ENCODE results near the gene SLC16A11. TPM values are rescaled to one million over a fixed set of nuclear protein-coding genes. Genes with fewer than 3 reads are reported as not detected.
"Not testable (repeated sequence)": the region's sequence is repeated elsewhere in the genome, so short reads cannot be mapped to it uniquely, and the experiment has no call there.

The SLC16A11 gene
- polyA plus RNA-seq, 1 donor from 2014 or later = 3.4 TPM

GRCh38 chr17:7070712-7071111, 26.8 kb upstream of the SLC16A11 start:
- no peak overlapping the region for H3K27ac Mint-ChIP-seq
- peaks cover 0 to 11% (median 7%) of the 10 kb centered on the region in 3 donors for H3K4me1 Mint-ChIP-seq
- peaks cover 5 to 17% (median 12%) of the 10 kb centered on the region in 3 donors for H3K9me3 Mint-ChIP-seq
- no peaks in the 10 kb centered on the region for H3K36me3 Mint-ChIP-seq
- H3K4me3 Mint-ChIP-seq = no peak overlapping the region
- H3K27me3 Mint-ChIP-seq = peaks cover 5% of the 10 kb centered on the region

DNA sequence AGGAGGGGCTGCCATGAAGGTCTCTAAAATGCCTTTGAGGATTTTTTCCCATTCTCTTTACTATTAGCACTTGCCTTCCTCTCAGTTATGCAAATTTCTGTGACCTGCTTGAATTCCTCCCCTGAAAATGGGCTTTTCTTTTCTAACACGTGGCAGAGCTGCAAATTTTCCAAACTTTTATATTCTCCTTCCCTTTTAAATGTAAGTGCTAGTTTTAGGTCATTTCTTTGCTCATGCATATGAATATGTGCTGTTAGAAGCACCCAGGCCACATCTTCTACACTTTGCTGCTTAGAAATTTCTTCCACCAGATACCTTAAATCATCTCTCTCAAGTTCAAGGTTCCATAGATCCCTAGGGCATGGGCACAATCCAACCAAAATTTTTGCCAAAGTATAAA, 24.4 kb upstream of the SLC16A11 start:
- Mint-ChIP-seq H3K9me3 (peaks cover 5 to 17% (median 12%) of the 10 kb centered on the region in 3 donors), H3K36me3 (no peaks in the 10 kb centered on the region), H3K4me3 (no peak overlapping the region), H3K27me3 (peaks cover 6% of the 10 kb centered on the region), H3K4me1 (peaks cover 0 to 11% (median 7%) of the 10 kb centered on the region in 3 donors), H3K27ac (no peak overlapping the region)

- H3K9me3 Mint-ChIP-seq = peaks cover 5 to 17% (median 14%) of the 10 kb centered on the region in 3 donors
- H3K36me3 Mint-ChIP-seq = no peaks in the 10 kb centered on the region
- peaks cover 5% of the 10 kb centered on the region for H3K27me3 Mint-ChIP-seq
- no peak overlapping the region for H3K4me3 Mint-ChIP-seq
- no peak overlapping the region for H3K27ac Mint-ChIP-seq
- H3K4me1 Mint-ChIP-seq = peaks cover 0 to 6% (median 2%) of the 10 kb centered on the region in 3 donors
These were observed 23.3 kb upstream of the SLC16A11 start for GRCh38 chr17:7067198-7067597.

GRCh38 chr17:7064261-7064660, 20.4 kb upstream of the SLC16A11 start:
- no peaks in the 10 kb centered on the region for H3K36me3 Mint-ChIP-seq
- peaks cover 14% of the 10 kb centered on the region for H3K27me3 Mint-ChIP-seq
- no peak overlapping the region for H3K27ac Mint-ChIP-seq
- no peak overlapping the region for H3K4me3 Mint-ChIP-seq
- H3K4me1 Mint-ChIP-seq = no peaks in the 10 kb centered on the region
- peaks cover 5 to 17% (median 14%) of the 10 kb centered on the region in 3 donors for H3K9me3 Mint-ChIP-seq

- peaks cover 5 to 13% (median 7%) of the 10 kb centered on the region in 3 donors for H3K9me3 Mint-ChIP-seq
- no peaks in the 10 kb centered on the region for H3K36me3 Mint-ChIP-seq
- no peak overlapping the region for H3K27ac Mint-ChIP-seq
- H3K4me3 Mint-ChIP-seq = no peak overlapping the region
- no peaks in the 10 kb centered on the region for H3K4me1 Mint-ChIP-seq
- H3K27me3 Mint-ChIP-seq = peaks cover 14% of the 10 kb centered on the region
These were observed 19.7 kb upstream of the SLC16A11 start for GRCh38 chr17:7063518-7064094.

DNA sequence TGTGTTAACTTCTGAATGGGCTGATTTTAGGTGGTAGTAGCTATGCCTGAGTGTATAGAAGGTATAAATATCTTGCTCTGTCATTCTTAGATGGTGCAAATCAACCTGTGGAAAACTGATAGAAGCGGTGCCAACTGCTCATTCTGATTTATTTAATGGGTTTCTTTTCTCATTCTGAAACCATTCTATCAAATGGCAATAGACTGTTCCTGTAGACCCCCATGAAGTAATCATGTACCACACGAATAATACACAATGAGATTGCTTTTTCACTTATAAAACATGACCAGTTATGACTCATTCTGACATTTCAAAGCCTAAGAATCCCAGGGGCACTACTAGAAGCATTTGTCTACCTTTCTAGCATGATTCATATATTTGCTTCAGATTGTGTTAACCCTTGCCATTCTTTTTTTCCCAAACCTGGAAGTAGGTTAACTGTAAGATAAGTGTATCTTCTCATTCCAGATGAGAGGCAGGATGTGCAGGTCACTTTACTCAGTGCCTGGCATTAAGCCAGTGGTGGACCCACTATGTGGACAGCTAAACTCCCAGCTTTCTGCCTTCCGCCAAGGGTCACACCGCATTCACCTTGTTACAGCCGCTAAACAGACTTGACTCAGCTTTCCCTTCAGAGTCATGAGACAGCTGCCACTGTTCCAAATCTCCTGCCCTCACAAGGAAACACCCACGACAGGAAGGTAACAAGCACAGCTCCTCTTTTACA, 16.4 kb upstream of the SLC16A11 start:
- H3K36me3 Mint-ChIP-seq = no peaks in the 10 kb centered on the region
- no peak overlapping the region for H3K4me3 Mint-ChIP-seq
- peaks cover 14% of the 10 kb centered on the region for H3K27me3 Mint-ChIP-seq
- no peaks in the 10 kb centered on the region for H3K4me1 Mint-ChIP-seq
- H3K27ac Mint-ChIP-seq = no peak overlapping the region
- peaks cover 0 to 1% (median 0%) of the 10 kb centered on the region in 3 donors for H3K9me3 Mint-ChIP-seq

DNA sequence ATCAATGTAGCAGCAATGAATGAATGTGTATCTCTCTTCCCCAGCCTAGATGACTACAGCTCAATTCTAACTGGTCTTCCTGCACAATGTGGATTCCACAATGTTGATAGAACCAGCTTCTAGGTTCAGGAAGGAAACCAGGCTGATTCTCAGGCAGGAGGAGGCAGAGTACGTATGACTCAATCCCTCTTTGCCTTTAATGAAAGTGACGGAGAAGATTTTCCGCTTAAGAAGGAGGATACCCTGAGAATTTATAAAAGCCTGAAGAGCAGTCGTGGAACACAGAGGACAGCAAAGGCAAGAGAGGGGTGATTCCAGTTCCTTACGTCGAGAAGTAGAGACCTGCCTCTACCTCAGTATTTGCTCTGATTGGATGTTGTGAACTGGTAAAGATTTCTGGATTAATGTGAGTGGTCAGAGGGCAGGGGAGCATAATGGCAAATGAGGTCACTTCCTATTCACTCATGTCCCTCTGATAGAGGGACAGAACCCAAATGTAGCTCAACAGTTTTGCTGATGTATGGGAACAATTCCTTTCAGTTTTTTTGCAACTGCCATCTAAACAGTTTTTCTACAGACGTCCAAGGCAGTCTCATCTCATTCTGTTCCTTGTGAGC, 15.0 kb upstream of the SLC16A11 start:
- Mint-ChIP-seq H3K4me1 (no peaks in the 10 kb centered on the region), H3K9me3 (peaks cover 0 to 1% (median 0%) of the 10 kb centered on the region in 3 donors), H3K27ac (no peak overlapping the region), H3K36me3 (no peaks in the 10 kb centered on the region), H3K27me3 (peaks cover 14% of the 10 kb centered on the region), H3K4me3 (no peak overlapping the region)

- Mint-ChIP-seq H3K27me3 (peaks cover 2% of the 10 kb centered on the region), H3K4me3 (no peak overlapping the region), H3K4me1 (peaks cover 0 to 4% (median 3%) of the 10 kb centered on the region in 3 donors), H3K36me3 (no peaks in the 10 kb centered on the region), H3K27ac (no peak overlapping the region), H3K9me3 (no peaks in the 10 kb centered on the region)
These were observed 12.5 kb upstream of the SLC16A11 start for GRCh38 chr17:7056386-7056785.

DNA sequence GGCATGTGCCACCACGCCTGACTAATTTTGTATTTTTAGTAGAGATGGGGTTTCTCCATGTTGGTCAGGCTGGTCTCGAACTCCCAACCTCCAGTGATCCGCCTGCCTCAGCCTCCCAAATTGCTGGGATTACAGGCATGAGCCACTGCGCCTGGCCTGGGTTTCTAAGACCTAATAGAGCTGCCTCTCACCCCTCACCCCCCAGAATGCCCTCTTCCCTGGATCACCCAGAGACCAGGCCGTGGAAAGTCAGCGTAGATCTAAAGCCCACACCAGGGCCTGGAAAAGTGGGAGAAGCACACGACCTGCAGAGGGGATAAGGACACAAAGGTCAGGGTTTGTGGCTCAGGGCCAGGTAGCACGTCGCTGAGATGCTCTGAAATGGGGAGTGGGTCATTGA, 6.7 kb upstream of the SLC16A11 start:
- peak overlapping the region in 1 of 3 donors; percentile 74 for H3K27ac Mint-ChIP-seq
- H3K4me3 Mint-ChIP-seq, H3K27me3 Mint-ChIP-seq, H3K9me3 Mint-ChIP-seq, H3K36me3 Mint-ChIP-seq: not testable (repeated sequence)
- peaks cover 16 to 21% (median 17%) of the 10 kb centered on the region in 3 donors for H3K4me1 Mint-ChIP-seq

- Mint-ChIP-seq H3K27ac (peak overlapping the region in 1 of 3 donors; percentile 55), H3K4me3 (peak overlapping the region in 1 of 4 donors; percentile 34), H3K36me3 (no peaks in the 10 kb centered on the region), H3K9me3 (no peaks in the 10 kb centered on the region), H3K27me3 (peaks cover 2% of the 10 kb centered on the region), H3K4me1 (peaks cover 17 to 22% (median 18%) of the 10 kb centered on the region in 3 donors)
These were observed 5.1 kb upstream of the SLC16A11 start for GRCh38 chr17:7048968-7049367.

- peaks cover 17 to 24% (median 22%) of the 10 kb centered on the region in 3 donors for H3K4me1 Mint-ChIP-seq
- no peaks in the 10 kb centered on the region for H3K9me3 Mint-ChIP-seq
- peak overlapping the region in 1 of 3 donors; percentile 97 for H3K27ac Mint-ChIP-seq
- H3K36me3 Mint-ChIP-seq = no peaks in the 10 kb centered on the region
- peaks cover 5% of the 10 kb centered on the region for H3K27me3 Mint-ChIP-seq
- peak overlapping the region in 3 of 4 donors; percentile 86 to 95 (median 94) for H3K4me3 Mint-ChIP-seq
These were observed 3.7 kb upstream of the SLC16A11 start for GRCh38 chr17:7047566-7047965.

DNA sequence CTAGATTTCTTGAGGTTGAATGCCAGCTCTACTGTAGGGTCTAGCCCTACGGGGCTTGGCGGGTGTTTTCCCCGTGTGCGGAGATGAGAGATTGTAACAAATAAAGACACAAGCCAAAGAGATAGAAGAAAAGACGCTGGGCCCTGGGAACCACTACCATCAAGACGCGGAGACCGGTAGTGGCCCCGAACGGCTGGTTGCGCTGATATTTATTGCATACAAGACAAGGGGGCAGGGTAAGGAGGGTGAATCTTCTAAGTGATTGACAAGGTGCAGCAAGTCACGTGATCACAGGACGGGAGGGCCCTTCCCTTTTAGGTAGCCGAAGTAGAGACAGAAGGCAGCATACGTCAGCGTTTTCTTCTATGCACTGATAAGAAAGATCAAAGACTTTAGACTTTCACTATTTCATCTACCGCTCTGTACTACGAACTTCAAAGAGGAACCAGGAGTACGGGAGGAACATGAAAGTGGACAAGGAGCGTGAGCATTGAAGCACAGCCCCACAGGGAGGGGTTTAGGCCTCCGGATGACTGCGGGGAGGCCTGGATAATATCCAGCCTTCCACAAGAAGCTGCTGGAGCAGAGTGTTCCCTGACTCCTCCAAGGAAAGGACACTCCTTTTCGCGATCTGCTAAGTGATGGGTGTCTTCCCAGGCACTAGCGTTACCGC, 3.0 kb upstream of the SLC16A11 start:
- peak overlapping the region; percentile 34 to 97 (median 96) for H3K27ac Mint-ChIP-seq
- peak overlapping the region; percentile 49 to 95 (median 90) for H3K4me3 Mint-ChIP-seq
- H3K9me3 Mint-ChIP-seq, H3K36me3 Mint-ChIP-seq, H3K27me3 Mint-ChIP-seq: not testable (repeated sequence)
- peaks cover 17 to 22% (median 20%) of the 10 kb centered on the region in 3 donors for H3K4me1 Mint-ChIP-seq

GRCh38 chr17:7046127-7046724, 2.3 kb upstream of the SLC16A11 start:
- no peaks in the 10 kb centered on the region for H3K9me3 Mint-ChIP-seq
- peaks cover 5% of the 10 kb centered on the region for H3K27me3 Mint-ChIP-seq
- peaks cover 17 to 25% (median 21%) of the 10 kb centered on the region in 3 donors for H3K4me1 Mint-ChIP-seq
- peak overlapping the region; percentile 49 to 95 (median 90) for H3K4me3 Mint-ChIP-seq
- no peaks in the 10 kb centered on the region for H3K36me3 Mint-ChIP-seq
- peak overlapping the region; percentile 34 to 97 (median 96) for H3K27ac Mint-ChIP-seq

GRCh38 chr17:7045492-7046126, 1.7 kb upstream of the SLC16A11 start:
- H3K27ac Mint-ChIP-seq = peak overlapping the region; percentile 34 to 97 (median 96)

More at GRCh38 chr17:7045492-7046126, 1.7 kb upstream of the SLC16A11 start:
- Mint-ChIP-seq H3K27me3 (peaks cover 5% of the 10 kb centered on the region), H3K9me3 (no peaks in the 10 kb centered on the region), H3K36me3 (no peaks in the 10 kb centered on the region), H3K4me3 (peak overlapping the region; percentile 49 to 95 (median 90)), H3K4me1 (peaks cover 17 to 27% (median 21%) of the 10 kb centered on the region in 3 donors)
